ENCODE data around the gene NT5C1B.

GRCh38 chr2:18522484-18523146, 66.8 kb downstream of the NT5C1B start:
- no peak for TF ChIP-seq CTCF (IDR thresholded peaks at IDR 0.05)
- TF ChIP-seq POLR2A (IDR thresholded peaks at IDR 0.05), result no peak
